Prostate gland (tissue), 2 donors: Measurements from ENCODE around the gene VWA8.

Source experiments
- CTCF ChIP-seq, 4 experiments: fragments of 200-600 bp in 2 of 4; fragments of 450-650 bp in 2 of 4; sonication (generic) in 2 of 4; IDR thresholded peaks; 1 replicate in 3 of 4; 2 replicates in 1 of 4; pipeline ENCODE4 v1.5.1; 2016 to 2019; ENCODE audit warnings: antibody characterized with exemption in 4 of 4, mild to moderate bottlenecking in 2 of 4, moderate library complexity in 2 of 4
- POLR2A ChIP-seq: fragments of 450-650 bp; IDR thresholded peaks from one replicate; pipeline ENCODE4 v1.6.1; 2016; ENCODE audit warnings: antibody characterized with exemption, mild to moderate bottlenecking
- POLR2AphosphoS5 ChIP-seq: sonication (generic); formaldehyde crosslinking; IDR thresholded peaks from one replicate; pipeline ENCODE4 v1.6.1; 2017; ENCODE audit warnings: antibody characterized with exemption

DNA sequence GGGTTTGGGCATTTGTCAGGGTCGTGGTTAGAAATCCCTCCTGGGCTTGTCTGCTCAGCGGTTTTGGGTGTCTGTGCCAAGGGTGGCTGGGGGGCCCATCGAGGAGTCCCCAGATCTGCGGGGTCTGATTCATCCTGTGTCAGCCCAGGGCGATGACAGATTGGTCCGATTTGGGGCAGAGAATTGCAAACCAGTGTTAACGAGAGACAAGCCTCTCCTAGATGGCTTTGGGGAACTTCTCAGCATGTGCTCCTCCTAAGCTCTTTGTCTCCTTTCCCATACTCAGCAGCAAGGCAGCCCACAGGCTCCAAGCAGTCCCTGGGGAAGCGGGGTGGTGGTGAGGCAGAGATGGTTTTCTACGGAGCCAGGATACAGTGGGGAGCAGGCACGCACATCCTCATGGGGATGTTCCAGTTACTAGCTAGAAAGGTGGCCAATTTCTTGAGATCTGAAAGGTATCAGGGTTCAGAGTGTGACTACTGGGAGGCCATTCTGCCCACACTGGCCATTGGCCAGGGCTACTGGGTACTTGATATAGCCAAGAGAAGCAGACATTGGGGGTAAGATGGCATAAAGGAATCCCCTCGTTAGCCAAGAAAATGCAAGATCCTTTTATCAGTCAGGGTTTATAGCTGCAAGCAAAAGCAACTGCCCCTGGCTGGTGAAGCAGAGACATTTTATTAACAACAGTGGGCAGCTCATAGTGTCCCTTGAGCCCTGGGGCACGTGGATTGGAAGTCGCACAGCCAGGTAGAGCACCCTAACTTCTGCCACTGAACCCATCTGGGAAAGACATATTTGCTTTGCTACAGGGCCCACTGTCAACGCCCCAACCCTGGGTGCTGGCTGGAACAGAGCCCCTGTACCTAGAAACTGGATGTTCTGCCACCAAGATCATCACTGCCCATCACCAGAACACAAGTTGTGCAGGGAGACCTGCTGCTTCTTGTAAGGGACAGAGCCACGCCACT lies 440.0 kb downstream of the VWA8 start:
- no peak for TF ChIP-seq CTCF (IDR thresholded peaks at IDR 0.05)
- no peak for TF ChIP-seq POLR2A
- TF ChIP-seq POLR2AphosphoS5 = no peak
